GM12875 (cell line): ENCODE measurements around the gene AP2A1.
"Not testable (repeated sequence)": the region's sequence is repeated elsewhere in the genome, so short reads cannot be mapped to it uniquely, and the experiment has no call there.

Experiments used
- H3K4me3 ChIP-seq: one replicate; pipeline ENCODE4 v1.5.1; 2011; ENCODE audit warnings: low read depth, low read length, control low read depth
- TF ChIP-seq, protein P1 (sequence below): IDR thresholded peaks from 2 replicates; pipeline ENCODE4 v1.5.1; 2011; ENCODE audit warnings: low read depth, mild to moderate bottlenecking, control low read depth, inconsistent platforms, low read length, moderate library complexity, borderline replicate concordance; ENCODE audit not compliant: insufficient read depth

The AP2A1 gene

DNA sequence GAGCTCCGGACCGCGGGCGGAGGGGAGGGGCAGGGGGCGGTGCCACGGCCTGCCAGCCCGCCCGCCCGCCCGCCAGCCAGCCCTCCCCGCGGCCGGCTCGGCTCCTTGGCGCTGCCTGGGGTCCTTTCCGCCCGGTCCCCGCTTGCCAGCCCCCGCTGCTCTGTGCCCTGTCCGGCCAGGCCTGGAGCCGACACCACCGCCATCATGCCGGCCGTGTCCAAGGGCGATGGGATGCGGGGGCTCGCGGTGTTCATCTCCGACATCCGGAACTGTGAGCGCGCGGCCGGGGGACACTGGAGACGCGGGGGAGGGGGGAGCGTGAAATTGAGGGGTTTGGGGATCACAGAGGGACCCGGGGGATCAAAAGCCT, at the start of gene AP2A1:
Gene AP2A1, plus strand, starts transcription at position 72 of the 370 bp plus-strand sequence. Its CDS starts 133 bp downstream, at position 205.
- peak within 1 kb of the TSS; percentile 79 for H3K4me3 ChIP-seq
- TF ChIP-seq, protein P1, sequence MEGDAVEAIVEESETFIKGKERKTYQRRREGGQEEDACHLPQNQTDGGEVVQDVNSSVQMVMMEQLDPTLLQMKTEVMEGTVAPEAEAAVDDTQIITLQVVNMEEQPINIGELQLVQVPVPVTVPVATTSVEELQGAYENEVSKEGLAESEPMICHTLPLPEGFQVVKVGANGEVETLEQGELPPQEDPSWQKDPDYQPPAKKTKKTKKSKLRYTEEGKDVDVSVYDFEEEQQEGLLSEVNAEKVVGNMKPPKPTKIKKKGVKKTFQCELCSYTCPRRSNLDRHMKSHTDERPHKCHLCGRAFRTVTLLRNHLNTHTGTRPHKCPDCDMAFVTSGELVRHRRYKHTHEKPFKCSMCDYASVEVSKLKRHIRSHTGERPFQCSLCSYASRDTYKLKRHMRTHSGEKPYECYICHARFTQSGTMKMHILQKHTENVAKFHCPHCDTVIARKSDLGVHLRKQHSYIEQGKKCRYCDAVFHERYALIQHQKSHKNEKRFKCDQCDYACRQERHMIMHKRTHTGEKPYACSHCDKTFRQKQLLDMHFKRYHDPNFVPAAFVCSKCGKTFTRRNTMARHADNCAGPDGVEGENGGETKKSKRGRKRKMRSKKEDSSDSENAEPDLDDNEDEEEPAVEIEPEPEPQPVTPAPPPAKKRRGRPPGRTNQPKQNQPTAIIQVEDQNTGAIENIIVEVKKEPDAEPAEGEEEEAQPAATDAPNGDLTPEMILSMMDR: no peak

DNA sequence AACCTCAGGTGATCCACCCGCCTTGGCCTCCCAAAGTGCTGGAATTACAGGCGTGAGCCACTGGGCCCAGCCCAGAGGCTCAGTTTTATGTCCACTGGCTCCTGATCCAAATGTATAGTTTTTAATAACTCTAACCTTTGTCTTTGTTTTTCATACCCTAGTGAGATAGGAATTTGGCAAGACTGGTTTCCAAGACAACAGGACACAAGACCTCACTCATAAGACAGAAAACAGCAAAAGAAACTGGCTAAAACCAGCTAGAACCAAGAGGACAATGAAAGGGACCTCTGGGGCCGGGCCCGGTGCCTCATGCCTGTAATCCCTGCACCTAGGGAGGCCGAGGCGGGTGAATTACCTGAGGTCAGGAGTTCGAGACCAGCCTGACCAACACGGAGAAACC, 48.3 kb upstream of the AP2A1 start:
- H3K4me3 ChIP-seq: no peak overlapping the region
- TF ChIP-seq, protein P1: no peak

GRCh38 chr19:49718991-49719390, 47.8 kb upstream of the AP2A1 start:
- TF ChIP-seq, protein P1: no peak
- H3K4me3 ChIP-seq: no peak overlapping the region

GRCh38 chr19:49719420-49719819, 47.4 kb upstream of the AP2A1 start:
- H3K4me3 ChIP-seq: not testable (repeated sequence)

DNA sequence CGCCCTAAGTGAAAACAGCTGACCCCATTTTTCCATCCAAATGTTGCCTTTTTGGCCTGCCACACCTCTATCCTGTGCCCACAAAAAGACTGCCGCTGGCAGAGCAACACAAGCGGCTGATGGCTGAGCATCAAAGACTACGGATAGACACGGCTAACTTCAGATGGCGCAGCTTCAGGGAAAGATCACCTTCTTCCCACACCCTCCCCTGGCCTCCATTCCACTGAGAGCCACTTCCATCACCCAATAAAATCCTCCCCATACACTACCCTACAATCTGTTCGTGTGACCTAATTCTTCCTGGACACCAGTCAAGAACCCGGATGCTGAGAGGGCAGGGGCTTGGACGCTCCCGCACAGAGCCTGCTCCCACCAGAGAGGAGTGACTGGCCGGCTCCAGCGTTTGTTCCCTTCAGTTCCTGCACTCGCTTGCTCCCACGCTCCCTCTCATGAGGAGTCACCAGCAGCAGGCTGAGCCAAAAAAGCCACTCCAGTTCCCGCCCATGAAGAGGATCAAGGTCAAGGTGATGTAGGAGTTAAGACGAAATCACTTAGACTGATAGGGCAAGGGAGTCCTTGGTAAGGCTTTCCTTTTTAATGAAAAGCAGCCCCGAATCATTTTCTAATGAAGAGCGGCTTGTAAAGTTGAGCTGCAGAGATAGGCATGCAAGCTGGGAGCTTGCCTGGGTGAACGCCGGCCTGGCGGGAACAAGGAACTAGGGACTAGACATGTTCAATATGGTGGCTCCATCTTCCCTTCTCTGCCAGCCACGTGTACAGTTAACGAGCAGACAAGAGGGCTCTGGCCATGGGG, 39.4 kb upstream of the AP2A1 start:
- TF ChIP-seq, protein P1: no peak
- H3K4me3 ChIP-seq: no peak overlapping the region

GRCh38 chr19:49730166-49730565, 36.6 kb upstream of the AP2A1 start:
- TF ChIP-seq, protein P1: no peak
- no peak overlapping the region for H3K4me3 ChIP-seq

DNA sequence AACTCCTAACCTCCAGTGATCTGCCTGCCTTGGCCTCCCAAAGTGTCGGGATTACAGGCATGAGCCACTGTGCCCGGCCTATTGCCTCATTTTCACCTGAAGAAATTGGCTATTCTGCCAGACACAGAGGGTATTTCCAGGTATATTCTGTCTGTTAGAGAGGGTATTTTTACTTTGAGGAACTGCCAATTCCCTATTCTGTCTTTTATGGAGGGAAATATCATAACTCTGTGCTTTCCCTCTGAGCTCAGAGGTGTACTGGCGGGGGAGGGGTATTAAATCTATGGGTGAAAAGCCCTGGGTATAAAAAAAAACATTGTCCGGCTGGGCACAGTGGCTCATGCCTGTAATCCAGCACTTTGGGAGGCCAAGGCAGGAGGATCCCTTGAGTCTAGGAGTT, 28.5 kb upstream of the AP2A1 start:
- TF ChIP-seq, protein P1: no peak
- no peak overlapping the region for H3K4me3 ChIP-seq
